ENCODE data around the gene PCSK6. TPM values are rescaled to one million over a fixed set of nuclear protein-coding genes. Genes with fewer than 3 reads are reported as not detected.

Gene PCSK6
- total RNA-seq, 1 experiment from 2014 or later: 69.5 TPM

DNA sequence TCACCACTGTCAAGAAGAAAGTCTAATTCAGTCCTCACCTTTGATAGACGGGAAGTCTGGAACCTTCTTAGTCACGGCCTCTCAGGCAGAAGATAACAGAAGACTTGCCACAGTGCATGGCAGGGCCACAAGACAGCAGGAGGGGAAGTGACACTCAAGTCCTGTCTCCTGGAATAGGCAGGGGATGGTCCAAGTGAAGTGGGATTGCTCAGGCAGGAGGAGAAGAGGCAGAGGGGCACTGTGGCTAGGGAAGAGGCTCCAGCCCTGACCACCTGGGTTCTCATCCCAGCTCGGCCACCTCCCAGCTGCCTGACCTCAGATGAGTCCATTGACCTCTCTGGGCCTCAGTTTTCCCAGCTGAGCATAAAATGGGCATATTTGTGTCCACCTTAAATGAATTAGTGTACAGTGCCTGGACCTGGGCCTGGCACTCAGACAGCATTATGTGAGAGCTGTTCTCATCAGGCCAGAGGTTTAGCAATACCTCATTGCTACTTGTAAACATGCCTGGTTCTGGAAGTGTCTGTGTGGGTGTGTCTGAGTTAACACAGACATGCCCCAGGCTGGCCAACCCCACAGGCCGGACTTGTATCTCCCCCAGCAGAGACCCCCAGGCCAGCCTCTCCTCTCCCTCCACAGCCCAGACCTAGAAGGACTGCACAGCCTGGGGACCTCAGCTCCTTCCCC is 11.5 kb upstream of the PCSK6 start:
- intact Hi-C loops (cut with micrococcal nuclease; ENCODE audit: unreplicated experiment): no loop called here
- Mint-ChIP-seq H3K9me3 (ENCODE audit: unreplicated experiment) (no peaks in the 10 kb centered on the region), H3K36me3 (ENCODE audit: insufficient read depth, unreplicated experiment) (no peaks in the 10 kb centered on the region), H3K27ac (ENCODE audit: unreplicated experiment) (no peak overlapping the region), H3K4me1 (ENCODE audit: low read depth, unreplicated experiment) (peaks cover 24% of the 10 kb centered on the region), H3K4me3 (ENCODE audit: unreplicated experiment) (no peak overlapping the region), H3K27me3 (ENCODE audit: insufficient read depth, unreplicated experiment) (no peaks in the 10 kb centered on the region)
- CTCF ChIA-PET: no interaction called here
- H3K4me3 ChIP-seq (ENCODE audit: low read depth, low read length): no peak overlapping the region
- no peaks in the 10 kb centered on the region for H3K27me3 ChIP-seq (replicated peaks; ENCODE audit: control insufficient read depth, insufficient read depth, low read length)
- POLR2A ChIA-PET: no interaction called here
- no peaks in the 10 kb centered on the region for H3K36me3 ChIP-seq (ENCODE audit: control insufficient read depth, insufficient read depth, low read length)
- BruUV-seq (replicated peaks): no TSS peak
- DNase-seq: no peak
- no peak for TF ChIP-seq CTCF (IDR thresholded peaks at IDR 0.05; ENCODE audit: insufficient read depth in 1 of 2, low read depth in 1 of 2, low read length in 1 of 2, severe bottlenecking in 1 of 2, unreplicated experiment in 1 of 2)
- peaks cover 11% of the 10 kb centered on the region for H3K4me1 ChIP-seq
- no peaks in the 10 kb centered on the region for H3K9me3 ChIP-seq

DNA sequence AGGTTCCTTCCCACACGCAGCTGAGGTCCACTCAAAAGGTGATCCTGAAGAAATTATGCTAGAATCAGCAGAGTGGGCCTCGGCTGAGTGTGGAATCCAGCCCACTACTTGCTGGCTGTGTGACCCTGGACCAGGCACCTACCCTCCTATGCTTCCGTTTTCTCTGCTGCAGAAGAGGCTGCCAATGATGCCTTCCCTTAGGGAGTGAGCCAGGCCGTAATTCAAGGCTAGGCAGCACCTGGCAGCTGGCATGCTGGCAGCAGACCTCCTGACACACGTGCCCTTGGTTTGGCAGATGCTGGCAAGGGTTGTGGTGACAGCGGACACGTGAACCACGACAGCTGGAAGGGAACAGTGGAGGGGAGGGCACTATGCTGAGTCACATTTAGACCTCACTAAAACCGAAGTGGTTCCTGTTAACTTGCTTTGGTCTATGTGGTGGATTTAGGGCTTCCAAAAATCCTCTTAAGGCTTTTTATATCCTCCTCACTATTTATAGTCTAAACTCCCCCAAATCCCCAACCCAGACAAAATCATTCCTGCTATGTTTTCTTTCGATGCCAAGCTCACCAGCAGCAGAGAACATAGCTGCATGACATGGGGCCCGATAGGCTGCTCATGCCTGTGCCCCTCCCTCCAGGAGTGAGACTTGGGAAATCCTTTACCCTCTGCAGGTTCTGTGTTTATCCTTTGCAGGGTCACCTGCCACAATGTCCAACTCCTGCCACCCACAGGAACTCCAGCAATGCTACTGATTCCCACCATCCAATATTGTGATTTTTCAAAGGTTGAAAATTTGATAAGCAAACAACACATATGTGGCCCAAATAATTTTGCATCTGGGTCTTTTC is 10.6 kb upstream of the PCSK6 start:
- CTCF ChIA-PET: no interaction called here
- BruUV-seq (replicated peaks): no TSS peak

More for the DNA sequence above, 10.6 kb upstream of the PCSK6 start:
- Mint-ChIP-seq H3K9me3 (ENCODE audit: unreplicated experiment) (no peaks in the 10 kb centered on the region), H3K36me3 (ENCODE audit: insufficient read depth, unreplicated experiment) (no peaks in the 10 kb centered on the region), H3K27me3 (ENCODE audit: insufficient read depth, unreplicated experiment) (no peaks in the 10 kb centered on the region), H3K4me1 (ENCODE audit: low read depth, unreplicated experiment) (peaks cover 24% of the 10 kb centered on the region), H3K27ac (ENCODE audit: unreplicated experiment) (no peak overlapping the region), H3K4me3 (ENCODE audit: unreplicated experiment) (no peak overlapping the region)
- Histone ChIP-seq H3K27me3 (replicated peaks; ENCODE audit: control insufficient read depth, insufficient read depth, low read length) (no peaks in the 10 kb centered on the region), H3K9me3 (no peaks in the 10 kb centered on the region), H3K4me1 (peaks cover 11% of the 10 kb centered on the region), H3K4me3 (ENCODE audit: low read depth, low read length) (no peak overlapping the region), H3K36me3 (ENCODE audit: control insufficient read depth, insufficient read depth, low read length) (no peaks in the 10 kb centered on the region)
- POLR2A ChIA-PET: no interaction called here
- TF ChIP-seq CTCF (IDR thresholded peaks at IDR 0.05; ENCODE audit: insufficient read depth in 1 of 2, low read depth in 1 of 2, low read length in 1 of 2, severe bottlenecking in 1 of 2, unreplicated experiment in 1 of 2): no peak
- DNase-seq: no peak
- intact Hi-C loops (cut with micrococcal nuclease; ENCODE audit: unreplicated experiment): no loop called here

Measured in Caco-2 (cell line).